Measurements from ENCODE around the gene APOO.

DNA sequence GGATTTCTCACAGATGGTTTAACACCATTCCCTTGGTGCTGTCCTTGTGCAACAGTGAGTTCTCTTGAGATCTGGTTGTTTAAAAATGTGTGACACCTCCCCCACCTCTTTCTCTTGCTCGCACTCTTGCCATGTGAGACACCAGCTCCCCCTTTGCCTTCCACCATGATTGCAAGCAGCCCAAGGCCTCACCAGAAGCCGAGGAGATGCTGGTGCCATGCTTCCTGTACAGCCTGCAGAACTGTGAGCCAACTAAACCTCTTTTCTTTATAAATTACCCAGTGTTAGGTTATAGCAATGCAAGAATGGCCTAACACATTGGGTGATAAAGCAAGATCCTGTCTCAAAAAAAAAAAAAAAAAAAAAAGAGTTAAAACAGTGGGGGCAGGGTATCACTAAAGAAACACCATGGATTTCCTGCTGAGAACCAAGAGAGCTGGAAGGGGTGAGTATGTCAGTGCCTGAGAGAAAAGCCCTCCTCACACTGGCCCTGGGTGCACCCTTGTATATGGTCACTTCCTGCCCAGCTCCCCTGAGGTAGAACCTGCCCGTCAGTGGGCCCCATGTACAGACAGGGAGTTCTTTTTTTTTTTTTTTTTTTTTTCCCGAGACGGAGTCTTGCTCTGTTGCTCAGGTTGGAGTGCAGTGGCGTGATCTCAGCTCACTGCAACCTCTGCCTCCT lies 46.4 kb downstream of the APOO start:
- TF ChIP-seq, protein P1, sequence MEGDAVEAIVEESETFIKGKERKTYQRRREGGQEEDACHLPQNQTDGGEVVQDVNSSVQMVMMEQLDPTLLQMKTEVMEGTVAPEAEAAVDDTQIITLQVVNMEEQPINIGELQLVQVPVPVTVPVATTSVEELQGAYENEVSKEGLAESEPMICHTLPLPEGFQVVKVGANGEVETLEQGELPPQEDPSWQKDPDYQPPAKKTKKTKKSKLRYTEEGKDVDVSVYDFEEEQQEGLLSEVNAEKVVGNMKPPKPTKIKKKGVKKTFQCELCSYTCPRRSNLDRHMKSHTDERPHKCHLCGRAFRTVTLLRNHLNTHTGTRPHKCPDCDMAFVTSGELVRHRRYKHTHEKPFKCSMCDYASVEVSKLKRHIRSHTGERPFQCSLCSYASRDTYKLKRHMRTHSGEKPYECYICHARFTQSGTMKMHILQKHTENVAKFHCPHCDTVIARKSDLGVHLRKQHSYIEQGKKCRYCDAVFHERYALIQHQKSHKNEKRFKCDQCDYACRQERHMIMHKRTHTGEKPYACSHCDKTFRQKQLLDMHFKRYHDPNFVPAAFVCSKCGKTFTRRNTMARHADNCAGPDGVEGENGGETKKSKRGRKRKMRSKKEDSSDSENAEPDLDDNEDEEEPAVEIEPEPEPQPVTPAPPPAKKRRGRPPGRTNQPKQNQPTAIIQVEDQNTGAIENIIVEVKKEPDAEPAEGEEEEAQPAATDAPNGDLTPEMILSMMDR (IDR thresholded peaks at IDR 0.05): no peak
- TF ChIP-seq POLR2A (IDR thresholded peaks at IDR 0.05): no peak
